Measurements from ENCODE around the gene RNF115.

Gene RNF115

GRCh38 chr1:145806844-145807243, 17.1 kb downstream of the RNF115 start:
- no peaks in the 10 kb centered on the region for H3K27me3 Mint-ChIP-seq (ENCODE audit: low read depth)
- H3K27ac Mint-ChIP-seq, result no peak overlapping the region
- H3K4me3 Mint-ChIP-seq, result no peak overlapping the region
- TF ChIP-seq, protein P1, sequence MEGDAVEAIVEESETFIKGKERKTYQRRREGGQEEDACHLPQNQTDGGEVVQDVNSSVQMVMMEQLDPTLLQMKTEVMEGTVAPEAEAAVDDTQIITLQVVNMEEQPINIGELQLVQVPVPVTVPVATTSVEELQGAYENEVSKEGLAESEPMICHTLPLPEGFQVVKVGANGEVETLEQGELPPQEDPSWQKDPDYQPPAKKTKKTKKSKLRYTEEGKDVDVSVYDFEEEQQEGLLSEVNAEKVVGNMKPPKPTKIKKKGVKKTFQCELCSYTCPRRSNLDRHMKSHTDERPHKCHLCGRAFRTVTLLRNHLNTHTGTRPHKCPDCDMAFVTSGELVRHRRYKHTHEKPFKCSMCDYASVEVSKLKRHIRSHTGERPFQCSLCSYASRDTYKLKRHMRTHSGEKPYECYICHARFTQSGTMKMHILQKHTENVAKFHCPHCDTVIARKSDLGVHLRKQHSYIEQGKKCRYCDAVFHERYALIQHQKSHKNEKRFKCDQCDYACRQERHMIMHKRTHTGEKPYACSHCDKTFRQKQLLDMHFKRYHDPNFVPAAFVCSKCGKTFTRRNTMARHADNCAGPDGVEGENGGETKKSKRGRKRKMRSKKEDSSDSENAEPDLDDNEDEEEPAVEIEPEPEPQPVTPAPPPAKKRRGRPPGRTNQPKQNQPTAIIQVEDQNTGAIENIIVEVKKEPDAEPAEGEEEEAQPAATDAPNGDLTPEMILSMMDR (IDR thresholded peaks at IDR 0.05; ENCODE audit: unreplicated experiment in 3 of 3), result no peak
- peaks cover 22% of the 10 kb centered on the region for H3K4me1 Mint-ChIP-seq
- H3K36me3 Mint-ChIP-seq (ENCODE audit: low read depth), result no peaks in the 10 kb centered on the region
- H3K9me3 Mint-ChIP-seq, result no peaks in the 10 kb centered on the region

DNA sequence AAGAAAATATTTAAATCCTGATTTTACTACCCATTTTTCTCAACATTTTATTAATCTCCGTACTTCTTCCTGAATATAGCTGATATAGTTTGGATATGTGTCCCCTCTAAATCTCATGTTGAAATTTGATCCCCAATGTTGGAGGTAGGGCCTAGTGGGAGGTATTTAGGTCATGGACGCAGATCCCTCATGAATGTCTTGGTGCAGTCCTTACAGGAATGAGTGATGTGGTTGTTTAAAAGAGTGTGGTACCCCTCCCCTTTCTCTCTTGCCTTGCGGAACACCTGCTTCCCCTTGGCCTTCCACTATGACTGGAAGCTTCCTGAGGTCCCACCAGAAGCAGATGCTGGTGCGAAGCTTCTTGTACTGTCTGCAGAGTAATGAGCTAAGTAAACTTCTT, 17.5 kb downstream of the RNF115 start:
- Mint-ChIP-seq H3K36me3 (ENCODE audit: low read depth) (peaks cover 3% of the 10 kb centered on the region), H3K27ac (no peak overlapping the region)

DNA sequence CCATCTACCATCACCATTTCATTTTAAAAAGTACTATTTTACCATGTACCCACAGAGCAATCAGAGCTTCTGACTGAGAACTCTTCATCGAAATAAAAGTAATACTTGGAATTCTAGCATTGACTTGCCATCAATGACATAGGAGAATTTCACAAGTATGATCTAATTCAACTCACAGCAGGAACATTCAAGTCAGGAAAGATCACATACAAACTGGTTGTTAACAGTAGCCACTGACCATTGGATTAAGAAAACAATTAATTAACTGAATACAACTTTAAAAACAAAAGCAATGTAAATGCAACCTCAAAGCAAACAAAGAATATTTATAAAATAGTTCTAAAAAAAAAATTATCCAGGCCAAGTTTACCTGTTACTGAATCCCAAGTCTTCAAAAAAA, 18.8 kb downstream of the RNF115 start:
- no peaks in the 10 kb centered on the region for H3K27me3 Mint-ChIP-seq (ENCODE audit: low read depth)
- H3K36me3 Mint-ChIP-seq (ENCODE audit: low read depth), result peaks cover 8% of the 10 kb centered on the region
- peak overlapping the region in 1 of 3 experiments; percentile 49 for H3K27ac Mint-ChIP-seq
- H3K4me1 Mint-ChIP-seq, result peaks cover 22% of the 10 kb centered on the region
- TF ChIP-seq, protein P1 (IDR thresholded peaks at IDR 0.05; ENCODE audit: unreplicated experiment in 3 of 3), result no peak
- H3K9me3 Mint-ChIP-seq, result no peaks in the 10 kb centered on the region
- no peak overlapping the region for H3K4me3 Mint-ChIP-seq

More for the DNA sequence above, 17.5 kb downstream of the RNF115 start:
- Mint-ChIP-seq H3K9me3 (no peaks in the 10 kb centered on the region), H3K4me3 (no peak overlapping the region), H3K4me1 (peaks cover 22% of the 10 kb centered on the region), H3K27me3 (ENCODE audit: low read depth) (no peaks in the 10 kb centered on the region)
- TF ChIP-seq, protein P1 (IDR thresholded peaks at IDR 0.05; ENCODE audit: unreplicated experiment in 3 of 3), result no peak

DNA sequence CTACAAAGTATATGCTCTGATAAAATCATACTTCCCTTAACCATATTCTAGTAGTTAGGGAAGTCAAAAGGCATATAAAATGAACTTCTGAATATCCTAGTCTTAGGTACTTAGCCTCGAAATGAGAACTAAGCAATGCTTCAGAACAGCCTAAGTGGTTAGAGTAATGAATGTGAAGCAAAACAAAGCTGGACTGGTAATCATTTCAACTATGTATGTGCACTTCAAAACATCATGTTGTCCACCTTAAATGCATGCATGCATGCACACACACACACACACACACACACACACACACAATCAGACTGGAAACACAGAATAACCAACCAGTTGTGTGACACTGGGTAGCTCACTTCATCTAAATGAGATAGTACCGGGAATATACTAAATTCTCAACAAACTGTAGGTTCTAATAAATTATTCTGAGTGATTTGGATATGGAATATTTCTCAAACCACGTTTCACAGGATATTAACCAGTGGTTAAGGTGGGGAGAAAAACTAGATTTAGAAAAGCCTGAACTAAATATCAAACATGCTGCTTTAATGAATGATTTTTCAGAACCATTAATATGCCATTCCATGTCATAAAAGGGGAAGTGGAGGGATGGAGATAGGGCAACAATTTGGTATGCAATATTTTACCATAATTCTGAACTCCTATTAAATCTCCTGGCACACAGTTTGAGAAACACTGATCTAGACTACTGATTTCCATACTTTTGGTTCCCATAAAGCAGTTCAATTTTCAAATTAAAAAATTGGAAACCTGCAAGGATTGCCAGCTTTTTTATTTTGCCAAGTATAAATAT, 19.5 kb downstream of the RNF115 start:
- Mint-ChIP-seq H3K4me1 (peaks cover 22% of the 10 kb centered on the region), H3K4me3 (no peak overlapping the region), H3K9me3 (peaks cover 2% of the 10 kb centered on the region), H3K36me3 (ENCODE audit: low read depth) (peaks cover 14% of the 10 kb centered on the region), H3K27me3 (ENCODE audit: low read depth) (no peaks in the 10 kb centered on the region), H3K27ac (peak overlapping the region in 2 of 3 experiments; percentile 37 to 84)
- TF ChIP-seq, protein P1 (IDR thresholded peaks at IDR 0.05; ENCODE audit: unreplicated experiment in 3 of 3), result no peak

GRCh38 chr1:145799806-145800205, 24.1 kb downstream of the RNF115 start:
- H3K9me3 Mint-ChIP-seq, result peaks cover 32% of the 10 kb centered on the region
- H3K27me3 Mint-ChIP-seq (ENCODE audit: low read depth), result no peaks in the 10 kb centered on the region
- TF ChIP-seq, protein P1 (IDR thresholded peaks at IDR 0.05; ENCODE audit: unreplicated experiment in 3 of 3), result no peak
- H3K36me3 Mint-ChIP-seq (ENCODE audit: low read depth), result peaks cover 60% of the 10 kb centered on the region
- H3K4me1 Mint-ChIP-seq, result peaks cover 10% of the 10 kb centered on the region
- no peak overlapping the region for H3K4me3 Mint-ChIP-seq
- no peak overlapping the region for H3K27ac Mint-ChIP-seq

DNA sequence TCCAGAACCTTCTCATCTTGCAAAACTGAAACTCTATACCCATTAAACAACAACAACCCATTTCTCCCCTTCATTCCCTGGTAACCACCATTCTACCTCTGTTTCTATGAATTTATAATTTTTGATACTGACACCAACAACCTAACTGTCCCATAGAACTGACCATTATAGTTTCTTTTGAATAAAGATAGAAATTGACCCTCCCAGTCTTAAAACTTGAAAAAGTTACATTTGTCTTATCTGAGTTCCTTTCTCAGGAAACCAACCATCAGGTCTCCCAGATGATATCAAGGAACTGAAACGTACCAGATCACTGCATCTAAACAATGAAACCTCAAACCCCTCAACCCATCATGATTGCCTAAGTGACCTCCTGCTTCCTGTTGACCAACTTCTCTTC, 27.1 kb downstream of the RNF115 start:
- Mint-ChIP-seq H3K4me1 (no peaks in the 10 kb centered on the region), H3K9me3 (peaks cover 32% of the 10 kb centered on the region), H3K36me3 (ENCODE audit: low read depth) (peaks cover 79% of the 10 kb centered on the region), H3K4me3 (no peak overlapping the region), H3K27ac (no peak overlapping the region), H3K27me3 (ENCODE audit: low read depth) (no peaks in the 10 kb centered on the region)
- TF ChIP-seq, protein P1 (IDR thresholded peaks at IDR 0.05; ENCODE audit: unreplicated experiment in 3 of 3), result no peak
